Right renal pelvis (tissue), 4 donors: ENCODE measurements around the gene SIN3A. TPM values are rescaled to one million over a fixed set of nuclear protein-coding genes. Genes with fewer than 3 reads are reported as not detected.
A peak's percentile ranks its signal among the peaks of the same experiment; 100 is the strongest.
"Not testable (repeated sequence)": the region's sequence is repeated elsewhere in the genome, so short reads cannot be mapped to it uniquely, and the experiment has no call there.

Experiments
- DNase-seq, 4 donors: peaks; one replicate each; pipeline ENCODE4 v3.0.0-alpha.2; 2013; ENCODE audit warnings: low read depth in 4 of 4, low spot score in 3 of 4, missing footprints in 1 of 4
- polyA plus RNA-seq, 4 donors: library from polyadenylated mRNA; unstranded; fragments of 120-200 nt; gene quantifications; one replicate each; pipeline ENCODE4 v1.2.1, GENCODE V29; 2013; ENCODE audit not compliant: insufficient read length in 4 of 4

The SIN3A gene
- polyA plus RNA-seq, 4 donors = 51.7 to 62.2 (median 60.4) TPM

DNA sequence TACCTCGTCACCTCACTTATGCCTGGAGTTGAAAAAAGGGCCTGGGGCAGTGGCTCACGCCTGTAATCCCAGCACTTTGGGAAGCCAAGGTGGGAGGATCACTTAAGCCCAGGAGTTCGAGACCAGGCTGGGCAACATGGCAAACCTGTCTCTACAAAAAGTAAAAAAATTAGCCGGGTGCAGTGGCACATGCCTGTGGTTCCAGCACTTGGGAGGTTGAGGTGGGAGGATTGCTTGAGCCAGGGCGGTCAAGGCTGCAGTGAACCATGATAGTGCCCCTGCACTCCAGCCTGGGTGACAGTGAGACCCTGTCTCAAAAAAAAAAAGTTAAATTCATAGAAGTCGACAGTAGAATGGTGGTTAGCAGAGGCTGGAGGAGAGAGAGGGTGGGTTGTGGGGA, 109.3 kb downstream of the SIN3A start:
- no peak for DNase-seq

DNA sequence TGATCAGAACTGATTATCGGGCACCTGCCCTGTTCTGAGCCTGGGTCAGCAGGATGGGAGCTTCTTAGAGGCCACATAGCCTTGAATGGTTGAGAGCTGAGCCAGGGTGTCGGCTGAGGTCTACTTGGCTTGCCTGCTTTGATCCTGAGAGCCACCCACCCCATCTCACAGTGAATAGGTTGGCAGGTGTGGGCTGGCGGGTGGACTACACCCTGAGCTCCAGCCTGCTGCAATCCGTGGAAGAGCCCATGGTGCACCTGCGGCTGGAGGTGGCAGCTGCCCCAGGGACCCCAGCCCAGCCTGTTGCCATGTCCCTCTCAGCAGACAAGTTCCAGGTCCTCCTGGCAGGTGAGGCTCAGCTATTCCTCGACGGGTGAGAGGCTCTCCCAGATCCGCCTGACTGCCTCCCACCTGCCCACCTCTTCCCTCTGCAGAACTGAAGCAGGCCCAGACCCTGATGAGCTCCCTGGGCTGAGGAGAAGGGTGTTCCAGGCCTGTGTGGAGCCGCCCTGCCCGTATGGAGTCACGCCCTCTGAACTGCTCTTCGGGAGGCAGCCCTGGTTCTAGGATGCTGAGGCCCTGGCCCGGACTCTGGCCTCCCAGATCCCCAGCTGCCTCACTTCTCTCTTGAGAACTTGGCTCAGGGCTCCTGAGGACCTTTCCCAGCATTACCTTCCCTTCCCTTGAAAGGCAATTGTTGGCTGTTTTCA, 111.8 kb downstream of the SIN3A start:
- DNase-seq = no peak

DNA sequence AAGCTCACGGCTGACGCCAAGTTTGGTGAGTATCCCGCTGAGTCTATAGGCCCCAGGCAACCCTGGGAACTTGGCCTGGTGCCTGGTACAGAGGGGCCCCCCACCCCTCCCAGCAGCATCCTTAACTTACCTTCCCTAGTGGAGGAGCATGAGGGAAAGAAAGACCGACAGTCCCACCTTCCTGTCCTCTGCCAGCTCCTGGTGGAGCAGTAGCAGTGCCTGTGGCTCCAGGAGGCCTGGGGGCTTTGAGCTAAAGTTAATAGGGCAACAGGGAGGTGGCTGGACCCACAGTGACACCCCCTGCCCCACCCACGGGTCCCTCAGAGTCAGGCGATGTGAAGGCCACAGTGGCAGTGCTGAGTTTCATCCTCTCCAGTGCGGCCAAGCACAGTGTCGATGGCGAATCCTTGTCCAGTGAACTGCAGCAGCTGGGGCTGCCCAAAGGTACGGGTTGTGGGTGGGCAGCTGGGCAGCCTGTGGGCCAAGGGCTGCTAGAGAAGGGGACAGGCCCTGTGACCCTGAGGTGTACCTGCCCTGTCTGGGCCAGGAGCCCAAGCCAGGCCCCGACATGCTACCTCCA, 112.7 kb downstream of the SIN3A start:
- DNase-seq = no peak

DNA sequence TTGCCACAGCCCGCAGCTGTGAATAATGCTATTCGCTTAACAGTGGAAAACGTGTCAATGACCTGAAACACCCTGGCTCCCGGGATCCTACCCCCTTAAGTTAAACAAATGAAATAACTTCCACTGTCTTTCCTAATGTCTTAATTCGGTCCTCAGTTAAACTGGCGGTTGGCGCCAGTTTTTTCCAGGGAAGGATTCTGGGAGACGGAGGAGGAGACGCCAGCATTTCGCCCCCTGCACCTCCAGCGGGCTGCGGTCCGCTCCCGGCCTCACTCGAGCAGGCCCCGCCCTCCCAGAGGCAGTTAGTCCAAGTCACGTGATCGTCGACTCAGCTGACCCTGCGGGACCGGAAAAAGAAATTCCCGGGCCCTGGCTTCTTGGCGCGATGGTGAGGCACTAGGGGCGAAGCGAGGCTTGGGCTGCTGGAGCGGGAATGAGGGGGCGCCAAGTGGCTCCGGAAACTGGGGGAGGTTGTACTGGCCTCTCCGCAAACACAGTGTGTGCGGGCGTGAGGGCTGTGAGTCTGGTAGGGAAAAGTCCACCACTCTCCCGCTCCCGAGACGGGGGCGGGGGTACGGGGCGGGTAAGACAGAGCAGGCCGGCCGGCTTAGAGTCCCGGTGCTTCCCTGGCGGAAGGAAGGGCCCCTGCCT, 115.7 kb downstream of the SIN3A start, which contains the start of gene COMMD4:
Gene COMMD4, plus strand, starts transcription at position 359 of the 651 bp plus-strand sequence. Its CDS starts 27 bp downstream, at position 386.
- DNase-seq = peak; percentile 86 to 93 (median 92)

DNA sequence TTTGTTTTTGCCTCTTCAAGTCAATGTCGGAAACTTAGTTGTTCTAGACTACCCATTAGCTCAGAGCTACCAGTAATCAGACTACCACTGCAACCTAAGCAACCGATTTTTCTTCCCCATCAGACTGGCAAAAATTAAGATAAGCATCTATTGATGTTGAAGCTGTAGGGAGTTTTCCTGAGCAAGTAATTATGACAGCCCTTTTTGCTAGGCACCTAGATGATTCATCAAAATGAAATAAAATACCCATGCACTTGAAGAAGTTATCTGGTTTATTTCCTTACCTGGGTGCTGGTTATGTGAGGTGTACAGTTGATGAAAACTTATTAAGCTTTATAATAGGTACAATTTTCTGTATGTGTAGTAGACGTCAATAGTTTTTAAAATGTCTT, 116.2 kb downstream of the SIN3A start:
- DNase-seq = no peak

DNA sequence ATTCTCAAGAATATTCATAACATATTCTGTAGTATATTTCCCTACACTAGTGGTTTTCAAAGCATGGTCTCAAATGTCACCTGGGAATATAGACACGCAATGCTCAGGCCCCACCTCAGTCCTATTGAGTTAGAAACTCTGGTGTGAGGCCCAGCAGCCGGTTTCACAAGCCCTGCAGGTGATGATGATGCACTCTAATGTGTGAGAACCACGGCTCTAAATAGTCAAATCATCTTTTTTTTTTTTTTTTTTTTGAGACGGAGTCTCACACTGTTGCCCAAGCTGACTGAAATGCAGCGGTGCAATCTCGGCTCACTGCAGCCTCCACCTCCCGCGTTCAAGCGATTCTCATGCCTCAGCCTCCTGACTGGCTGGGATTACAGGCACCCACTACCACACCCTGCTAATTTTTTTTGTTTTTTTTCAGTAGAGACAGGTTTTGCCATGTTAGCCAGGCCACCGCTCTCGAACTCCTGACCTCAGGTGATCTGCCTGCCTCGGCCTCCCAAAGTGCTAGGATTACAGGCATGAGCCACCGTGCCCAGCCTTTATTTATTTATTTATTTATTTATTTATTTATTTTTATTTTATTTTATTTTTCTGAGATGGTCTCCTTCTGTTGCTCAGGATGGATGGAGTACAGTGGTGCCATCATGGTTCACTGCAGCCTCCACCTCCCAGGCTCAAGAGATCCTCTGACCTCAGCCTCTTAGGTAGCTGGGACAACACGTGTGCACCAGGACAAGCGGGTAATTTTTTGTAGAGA, 117.7 kb downstream of the SIN3A start:
- not testable (repeated sequence) for DNase-seq

DNA sequence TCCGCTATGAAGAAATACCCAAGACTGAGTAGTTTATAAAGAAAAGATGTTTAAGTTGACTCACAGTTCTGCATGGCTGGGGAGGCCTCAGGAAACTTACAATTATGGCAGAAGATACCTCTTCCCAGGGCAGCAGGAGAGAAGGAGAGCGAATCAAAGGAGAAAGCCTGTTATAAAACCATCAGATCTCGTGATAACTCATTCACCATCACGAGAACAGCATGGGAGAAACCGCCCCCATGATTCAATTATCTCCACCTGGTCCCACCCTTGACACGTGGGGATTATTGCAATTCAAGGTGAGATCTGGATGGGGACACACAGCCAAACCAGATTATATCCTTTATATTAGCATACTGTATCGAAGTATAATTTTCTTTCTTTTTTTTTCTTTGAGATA, 119.4 kb downstream of the SIN3A start:
- not testable (repeated sequence) for DNase-seq

DNA sequence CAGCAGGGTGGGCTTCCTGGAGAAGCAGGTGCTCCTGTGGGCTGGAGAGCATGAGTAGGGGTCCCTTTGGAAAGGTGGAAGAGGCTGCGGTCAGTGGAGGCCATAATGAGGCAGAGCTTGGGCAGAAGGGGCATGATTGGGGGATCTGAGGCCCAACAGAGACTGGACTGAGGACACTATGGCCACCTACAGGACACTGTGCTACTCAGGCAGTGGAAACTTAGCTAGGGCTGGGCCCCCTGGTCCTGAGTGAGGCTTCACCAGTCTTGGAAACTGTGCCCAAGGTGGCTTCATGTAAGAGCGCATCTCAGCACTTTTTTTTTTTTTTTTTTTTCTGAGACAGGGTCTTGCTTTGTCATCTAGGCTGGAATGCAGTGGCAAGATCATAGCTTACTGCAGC, 121.9 kb downstream of the SIN3A start:
- no peak for DNase-seq

DNA sequence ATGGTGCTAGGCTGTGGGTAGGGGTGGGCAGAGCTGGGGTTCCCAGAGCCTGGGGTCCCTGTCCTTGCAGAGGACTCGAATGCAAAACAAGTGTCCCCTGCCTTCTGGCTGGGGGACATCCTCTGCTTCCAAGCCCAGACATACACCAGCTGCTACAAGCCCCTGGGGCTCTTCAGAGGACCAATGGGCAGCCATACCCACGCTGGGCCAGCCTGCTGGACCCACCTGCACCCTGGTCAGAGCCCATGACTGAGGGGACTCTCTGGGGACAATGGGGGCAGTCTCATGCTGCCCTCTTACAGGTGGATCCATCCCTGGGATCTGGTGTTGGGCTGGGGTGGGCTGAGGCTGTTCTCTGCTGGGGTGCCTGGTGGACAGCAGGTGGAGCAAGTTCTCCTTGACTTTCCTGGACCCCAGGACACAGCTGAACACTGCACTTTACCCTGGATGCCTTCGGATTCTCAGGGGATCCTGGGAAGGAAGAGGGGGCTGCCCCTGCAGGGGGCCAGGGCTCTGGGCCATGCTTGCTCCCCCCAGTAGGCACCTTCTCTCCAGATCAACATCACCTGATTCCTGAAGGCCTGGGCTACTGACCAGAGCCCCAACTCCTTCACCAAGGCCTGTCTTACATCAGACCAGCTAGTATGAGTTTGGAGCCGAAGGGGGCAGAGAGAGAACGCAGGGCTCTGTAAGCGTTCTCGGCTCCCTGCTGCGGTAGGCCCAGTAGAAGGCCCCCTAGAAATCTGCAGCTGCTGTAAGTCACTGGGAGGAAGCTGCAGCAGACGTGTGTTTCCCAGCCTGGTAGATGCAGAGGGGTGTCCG, 122.8 kb downstream of the SIN3A start:
- DNase-seq = no peak

DNA sequence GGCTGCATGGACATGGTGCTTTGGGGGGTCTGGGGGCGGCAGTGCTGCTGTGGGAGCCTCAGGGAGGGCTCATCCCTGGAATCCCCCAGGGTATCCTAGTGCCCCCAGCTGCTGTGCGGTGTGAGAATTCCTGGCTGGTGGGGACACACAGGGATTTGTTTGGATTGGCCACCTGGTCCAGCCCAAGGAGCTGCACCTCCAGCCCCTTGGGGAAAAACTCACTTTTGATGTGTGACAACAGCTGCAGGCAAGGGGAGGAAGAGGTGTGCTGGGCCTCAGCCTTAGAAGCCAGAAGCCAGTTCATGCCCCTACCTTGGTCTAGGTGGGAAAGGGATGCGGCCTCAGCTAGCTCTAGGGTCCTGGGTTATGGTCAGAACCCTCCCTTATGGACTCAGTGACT, 124.0 kb downstream of the SIN3A start:
- DNase-seq = no peak

DNA sequence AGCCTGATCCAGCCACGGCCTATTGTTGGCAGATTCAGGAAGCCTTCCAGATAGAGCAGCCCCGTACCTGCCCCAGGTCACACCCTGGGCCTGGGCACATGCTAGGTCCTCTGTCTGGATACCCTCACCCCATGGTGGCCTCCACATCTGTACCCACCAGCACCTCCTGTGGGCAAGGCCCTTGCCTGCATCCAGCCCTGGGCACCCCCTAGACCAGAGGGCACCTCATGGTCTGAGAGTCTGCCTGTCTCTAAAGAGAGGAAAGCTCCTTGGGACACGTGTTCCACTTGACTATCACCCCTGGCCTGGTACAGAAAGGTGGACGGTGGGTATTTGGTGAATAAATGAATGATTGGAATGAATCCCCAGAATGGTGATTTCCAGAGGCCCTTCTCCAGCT, 124.5 kb downstream of the SIN3A start:
- no peak for DNase-seq

DNA sequence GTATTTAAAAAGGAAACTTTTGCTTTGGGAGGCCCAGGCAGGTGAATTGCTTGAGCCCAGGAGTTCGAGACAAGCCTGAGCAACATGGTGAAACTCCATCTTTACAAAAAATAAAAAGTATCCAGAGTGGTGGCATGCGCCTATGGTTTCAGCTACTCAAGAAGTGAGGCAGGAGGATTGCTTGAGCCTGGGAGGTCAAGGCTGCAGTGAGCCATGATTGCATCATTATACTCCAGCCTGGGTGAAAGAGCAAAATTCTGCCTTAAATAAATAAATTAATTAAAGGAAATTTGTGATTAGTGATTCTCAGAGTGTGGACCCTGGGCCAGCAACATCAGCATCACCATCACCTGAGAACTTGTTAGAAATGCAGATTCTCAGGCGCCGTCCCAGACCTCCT, 125.6 kb downstream of the SIN3A start:
- DNase-seq = no peak

DNA sequence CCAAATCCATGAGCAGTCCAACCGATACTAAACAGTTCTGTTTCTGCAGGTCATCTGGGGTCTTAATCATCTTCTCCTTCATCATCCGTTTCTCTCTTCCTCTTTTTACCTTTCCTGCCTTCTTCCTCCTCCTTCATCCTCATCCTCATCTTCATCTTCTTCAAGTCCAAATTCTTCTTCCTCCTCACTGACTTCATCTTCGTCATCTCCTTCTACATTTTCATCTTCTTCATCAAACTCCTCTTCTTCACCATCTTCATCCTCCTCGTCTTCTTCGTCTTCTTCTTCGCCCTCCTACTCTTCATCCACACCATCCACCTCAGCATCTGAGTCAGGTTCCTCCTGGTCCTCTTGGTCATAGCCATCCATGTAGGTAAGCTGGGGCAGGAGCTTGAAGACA, 129.8 kb downstream of the SIN3A start:
- no peak for DNase-seq

Other genes starting within 250 kb of the SIN3A start
- gene C15orf39, start 249.8 kb downstream of the SIN3A start, polyA plus RNA-seq = 10 to 100 TPM in 2 of 4 donors, 1 to 10 TPM in 2; 8.8 to 12.1 (median 9.6) TPM
- gene GOLGA6C, start 193.4 kb downstream of the SIN3A start, polyA plus RNA-seq = not detected
- under 1 TPM; 0.10 to 0.32 (median 0.20) TPM for gene GOLGA6D, start 168.9 kb downstream of the SIN3A start, polyA plus RNA-seq
- gene COMMD4, start 115.6 kb downstream of the SIN3A start, polyA plus RNA-seq = 100 to 1,000 TPM in 1 of 4 donors, 10 to 100 TPM in 3; 84.8 to 115 (median 90.2) TPM
- 10 to 100 TPM; 15.4 to 26.2 (median 19.1) TPM for gene NEIL1, start 104.7 kb downstream of the SIN3A start, polyA plus RNA-seq
- 100 to 1,000 TPM in 3 of 4 donors, 10 to 100 TPM in 1; 89.4 to 163 (median 135) TPM for gene MAN2C1, start 83.1 kb downstream of the SIN3A start, polyA plus RNA-seq
- gene PTPN9, start 127.6 kb upstream of the SIN3A start, polyA plus RNA-seq = 10 to 100 TPM; 43.5 to 47.8 (median 47.1) TPM
- gene SNUPN, start 174.0 kb upstream of the SIN3A start, polyA plus RNA-seq = 10 to 100 TPM; 28.4 to 31.0 (median 30.0) TPM
- 10 to 100 TPM; 52.1 to 61.0 (median 55.2) TPM for gene IMP3, start 188.5 kb upstream of the SIN3A start, polyA plus RNA-seq
- gene SNX33, start 196.2 kb upstream of the SIN3A start, polyA plus RNA-seq = 10 to 100 TPM; 19.3 to 22.3 (median 20.7) TPM